SU-DHL-6 (cell line): ENCODE measurements around the gene CRISP1.

Experiments used
- EZH2phosphoT487 ChIP-seq: fragments of 200-600 bp; sonication (generic), shearing (Covaris generic); conservative IDR thresholded peaks from 2 replicates; pipeline ENCODE4 v1.6.1; 2018; ENCODE audit warnings: mild to moderate bottlenecking, antibody characterized with exemption, low read length, moderate library complexity, mixed read lengths
- TF ChIP-seq, protein P1 (sequence below): fragments of 200-600 bp; sonication (generic); IDR thresholded peaks from one replicate; pipeline ENCODE4 v1.5.1; 2017; ENCODE audit warnings: antibody characterized with exemption, mild to moderate bottlenecking, low read length, moderate library complexity; ENCODE audit not compliant: insufficient read depth, poor library complexity, severe bottlenecking

DNA sequence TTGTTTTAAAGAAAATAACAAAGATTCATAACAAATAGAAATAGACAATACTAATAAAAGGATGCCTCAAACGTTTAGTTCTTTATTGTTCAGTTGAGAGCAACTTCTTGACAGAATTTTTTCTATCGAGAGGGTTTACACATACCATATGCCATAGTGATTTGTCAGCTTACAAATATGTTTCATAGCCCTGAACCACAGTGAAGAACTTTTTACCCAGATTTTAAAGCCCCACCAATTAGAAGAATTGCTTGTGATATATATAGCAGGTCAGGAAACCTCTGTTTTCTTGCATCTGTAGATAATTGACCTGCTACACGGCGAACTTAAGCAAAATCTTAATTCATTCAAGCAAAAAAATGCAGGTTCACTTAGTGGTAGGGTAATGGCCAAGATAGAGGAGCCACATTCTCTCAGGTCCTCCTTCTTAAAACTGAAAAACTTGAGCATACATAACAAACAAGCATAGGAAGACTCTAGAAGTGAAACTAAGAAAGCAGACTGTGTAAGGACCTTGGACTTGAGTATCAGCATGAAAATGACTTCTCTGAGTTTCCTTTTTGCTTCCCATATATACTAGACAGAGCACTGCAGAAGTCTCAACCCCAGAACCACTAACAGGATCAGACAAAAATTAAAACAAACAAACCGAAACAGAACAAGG, 39.5 kb downstream of the CRISP1 start:
- no peak for TF ChIP-seq EZH2phosphoT487
- TF ChIP-seq, protein P1, sequence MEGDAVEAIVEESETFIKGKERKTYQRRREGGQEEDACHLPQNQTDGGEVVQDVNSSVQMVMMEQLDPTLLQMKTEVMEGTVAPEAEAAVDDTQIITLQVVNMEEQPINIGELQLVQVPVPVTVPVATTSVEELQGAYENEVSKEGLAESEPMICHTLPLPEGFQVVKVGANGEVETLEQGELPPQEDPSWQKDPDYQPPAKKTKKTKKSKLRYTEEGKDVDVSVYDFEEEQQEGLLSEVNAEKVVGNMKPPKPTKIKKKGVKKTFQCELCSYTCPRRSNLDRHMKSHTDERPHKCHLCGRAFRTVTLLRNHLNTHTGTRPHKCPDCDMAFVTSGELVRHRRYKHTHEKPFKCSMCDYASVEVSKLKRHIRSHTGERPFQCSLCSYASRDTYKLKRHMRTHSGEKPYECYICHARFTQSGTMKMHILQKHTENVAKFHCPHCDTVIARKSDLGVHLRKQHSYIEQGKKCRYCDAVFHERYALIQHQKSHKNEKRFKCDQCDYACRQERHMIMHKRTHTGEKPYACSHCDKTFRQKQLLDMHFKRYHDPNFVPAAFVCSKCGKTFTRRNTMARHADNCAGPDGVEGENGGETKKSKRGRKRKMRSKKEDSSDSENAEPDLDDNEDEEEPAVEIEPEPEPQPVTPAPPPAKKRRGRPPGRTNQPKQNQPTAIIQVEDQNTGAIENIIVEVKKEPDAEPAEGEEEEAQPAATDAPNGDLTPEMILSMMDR, result no peak
